ENCODE results near the gene CNTN6.

CNTN6 gene

GRCh38 chr3:1232276-1232675 lies 139.5 kb downstream of the CNTN6 start:
- TF ChIP-seq REST (IDR thresholded peaks at IDR 0.05; ENCODE audit: insufficient read depth in 1 of 2, low read depth in 2 of 2, low read length in 2 of 2) (no peak), TAF1 (IDR thresholded peaks at IDR 0.05; ENCODE audit: borderline replicate concordance, insufficient read depth, low read length) (no peak), SIN3A (IDR thresholded peaks at IDR 0.05; ENCODE audit: borderline replicate concordance, insufficient read depth, low read length) (no peak), FOXP2 (optimal IDR thresholded peaks at IDR 0.05; ENCODE audit: borderline replicate concordance, extremely low read depth, extremely low read length, insufficient read depth) (no peak), POLR2AphosphoS5 (IDR thresholded peaks at IDR 0.05; ENCODE audit: low read depth, low read length) (no peak)

GRCh38 chr3:1235526-1236120 lies 142.8 kb downstream of the CNTN6 start:
- TF ChIP-seq SIN3A (IDR thresholded peaks at IDR 0.05; ENCODE audit: borderline replicate concordance, insufficient read depth, low read length), result no peak
- TF ChIP-seq POLR2AphosphoS5 (IDR thresholded peaks at IDR 0.05; ENCODE audit: low read depth, low read length), result no peak
- no peak for TF ChIP-seq TAF1 (IDR thresholded peaks at IDR 0.05; ENCODE audit: borderline replicate concordance, insufficient read depth, low read length)
- no peak for TF ChIP-seq FOXP2 (optimal IDR thresholded peaks at IDR 0.05; ENCODE audit: borderline replicate concordance, extremely low read depth, extremely low read length, insufficient read depth)
- TF ChIP-seq REST (IDR thresholded peaks at IDR 0.05; ENCODE audit: insufficient read depth in 1 of 2, low read depth in 2 of 2, low read length in 2 of 2), result no peak

- TF ChIP-seq FOXP2 (optimal IDR thresholded peaks at IDR 0.05; ENCODE audit: borderline replicate concordance, extremely low read depth, extremely low read length, insufficient read depth), result no peak
Measured at GRCh38 chr3:1251282-1252060, 158.6 kb downstream of the CNTN6 start.

- TF ChIP-seq TAF1 (IDR thresholded peaks at IDR 0.05; ENCODE audit: borderline replicate concordance, insufficient read depth, low read length), result no peak
Measured at GRCh38 chr3:1252061-1252430, 159.2 kb downstream of the CNTN6 start.

GRCh38 chr3:1262246-1262645 lies 169.4 kb downstream of the CNTN6 start:
- TF ChIP-seq FOXP2 (optimal IDR thresholded peaks at IDR 0.05; ENCODE audit: borderline replicate concordance, extremely low read depth, extremely low read length, insufficient read depth) (no peak), SIN3A (IDR thresholded peaks at IDR 0.05; ENCODE audit: borderline replicate concordance, insufficient read depth, low read length) (no peak), POLR2AphosphoS5 (IDR thresholded peaks at IDR 0.05; ENCODE audit: low read depth, low read length) (no peak), TAF1 (IDR thresholded peaks at IDR 0.05; ENCODE audit: borderline replicate concordance, insufficient read depth, low read length) (no peak), REST (IDR thresholded peaks at IDR 0.05; ENCODE audit: insufficient read depth in 1 of 2, low read depth in 2 of 2, low read length in 2 of 2) (no peak)

- TF ChIP-seq TAF1 (IDR thresholded peaks at IDR 0.05; ENCODE audit: borderline replicate concordance, insufficient read depth, low read length) (no peak), POLR2AphosphoS5 (IDR thresholded peaks at IDR 0.05; ENCODE audit: low read depth, low read length) (no peak), REST (IDR thresholded peaks at IDR 0.05; ENCODE audit: insufficient read depth in 1 of 2, low read depth in 2 of 2, low read length in 2 of 2) (no peak), SIN3A (IDR thresholded peaks at IDR 0.05; ENCODE audit: borderline replicate concordance, insufficient read depth, low read length) (no peak), FOXP2 (optimal IDR thresholded peaks at IDR 0.05; ENCODE audit: borderline replicate concordance, extremely low read depth, extremely low read length, insufficient read depth) (no peak)
Measured at GRCh38 chr3:1263121-1263520, 170.3 kb downstream of the CNTN6 start.
